HepG2 (cell line): ENCODE measurements around the gene GSPT1. TPM values are rescaled to one million over a fixed set of nuclear protein-coding genes. Genes with fewer than 3 reads are reported as not detected.

Source experiments
- ADNP ChIP-seq: sonication (generic); formaldehyde crosslinking; IDR thresholded peaks from 2 replicates; pipeline ENCODE4 v1.4.0; 2020; ENCODE audit warnings: missing genetic modification reagents
- GABPA ChIP-seq, 2 experiments: IDR thresholded peaks; 2 replicates each; pipeline ENCODE4 v1.6.1; 2011 to 2016; ENCODE audit warnings: low read depth in 2 of 2, low read length in 1 of 2, missing biosample characterization in 1 of 2, missing genetic modification characterization in 1 of 2
- HOMEZ ChIP-seq: IDR thresholded peaks from 2 replicates; pipeline ENCODE4 v1.6.1; 2016; ENCODE audit warnings: low read depth
- ISL2 ChIP-seq: sonication (generic); formaldehyde crosslinking; IDR thresholded peaks from 2 replicates; pipeline ENCODE4 v1.5.0; 2020; ENCODE audit warnings: missing genetic modification reagents
- NBN ChIP-seq: fragments of 450-650 bp; conservative IDR thresholded peaks from 2 replicates; pipeline ENCODE4 v1.6.1; 2017
- NFE2L2 ChIP-seq: fragments of 150-350 bp; IDR thresholded peaks from 2 replicates; pipeline ENCODE4 v1.6.1; 2014; ENCODE audit warnings: low read length
- PLSCR1 ChIP-seq: sonication (generic); formaldehyde crosslinking; IDR thresholded peaks from 2 replicates; pipeline ENCODE4 v1.5.0; 2020; ENCODE audit warnings: missing genetic modification reagents, mild to moderate bottlenecking, borderline replicate concordance
- RARG ChIP-seq: sonication (generic); formaldehyde crosslinking; IDR thresholded peaks from 2 replicates; pipeline ENCODE4 v1.4.0; 2020; ENCODE audit warnings: low read depth, mild to moderate bottlenecking, missing genetic modification reagents
- SUZ12 ChIP-seq: fragments of 150-350 bp; IDR thresholded peaks from 2 replicates; pipeline ENCODE4 v1.6.1; 2014; ENCODE audit warnings: low read depth, low read length
- TOE1 ChIP-seq: sonication (generic); formaldehyde crosslinking; IDR thresholded peaks from 2 replicates; pipeline ENCODE4 v1.4.0; 2020; ENCODE audit warnings: mild to moderate bottlenecking, missing genetic modification reagents
- TRAFD1 ChIP-seq: sonication (generic); formaldehyde crosslinking; IDR thresholded peaks from 2 replicates; pipeline ENCODE4 v1.5.1; 2020; ENCODE audit warnings: missing genetic modification reagents, mild to moderate bottlenecking, borderline replicate concordance
- ZBTB2 ChIP-seq: sonication (generic); formaldehyde crosslinking; IDR thresholded peaks from 2 replicates; pipeline ENCODE4 v1.8.0; 2022; ENCODE audit warnings: low read depth, missing genetic modification reagents
- ZFP36L1 ChIP-seq: sonication (generic); formaldehyde crosslinking; IDR thresholded peaks from 2 replicates; pipeline ENCODE4 v1.8.0; 2022; ENCODE audit warnings: mild to moderate bottlenecking, missing genetic modification reagents, moderate library complexity
- ZNF124 ChIP-seq: sonication (generic); formaldehyde crosslinking; IDR thresholded peaks from 2 replicates; pipeline ENCODE4 v1.4.0; 2020; ENCODE audit warnings: missing genetic modification reagents
- ZNF160 ChIP-seq: sonication (generic); formaldehyde crosslinking; IDR thresholded peaks from 2 replicates; pipeline ENCODE4 v1.8.0; 2022; ENCODE audit warnings: mild to moderate bottlenecking, inconsistent platforms, missing genetic modification reagents
- ZNF296 ChIP-seq: sonication (generic); formaldehyde crosslinking; conservative IDR thresholded peaks from 2 replicates; pipeline ENCODE4 v1.5.0; 2020; ENCODE audit warnings: mild to moderate bottlenecking, missing genetic modification reagents
- ZNF510 ChIP-seq: sonication (generic); formaldehyde crosslinking; IDR thresholded peaks from 2 replicates; pipeline ENCODE4 v1.4.0; 2020; ENCODE audit warnings: low read depth, mild to moderate bottlenecking, missing genetic modification reagents
- ZNF512 ChIP-seq: sonication (generic); formaldehyde crosslinking; IDR thresholded peaks from 2 replicates; pipeline ENCODE4 v1.4.0; 2020; ENCODE audit warnings: mild to moderate bottlenecking, missing genetic modification reagents
- ZNF616 ChIP-seq: sonication (generic); formaldehyde crosslinking; IDR thresholded peaks from 2 replicates; pipeline ENCODE4 v1.5.0; 2020; ENCODE audit warnings: low read depth, mild to moderate bottlenecking, missing genetic modification reagents
- ZNF768 ChIP-seq: sonication (generic); formaldehyde crosslinking; IDR thresholded peaks from 2 replicates; pipeline ENCODE4 v1.4.0; 2020; ENCODE audit warnings: missing genetic modification reagents
- ZSCAN12 ChIP-seq: sonication (generic); formaldehyde crosslinking; IDR thresholded peaks from 2 replicates; pipeline ENCODE4 v1.9.0; 2021; ENCODE audit warnings: mild to moderate bottlenecking, missing genetic modification reagents
- ZXDC ChIP-seq: sonication (generic); formaldehyde crosslinking; IDR thresholded peaks from 2 replicates; pipeline ENCODE4 v1.5.0; 2020; ENCODE audit warnings: mild to moderate bottlenecking, missing genetic modification reagents
- polyA plus RNA-seq, 8 experiments: library from polyadenylated mRNA; depleted of rRNA in 3 of 8; stranded (reverse) in 7 of 8; unstranded in 1 of 8; fragments of >200 nt; fragmentation: Illumina TruSeq in 4 of 8; extraction: Trizol in 4 of 8; gene quantifications; 2 replicates each; pipeline versions ENCODE4 v1.2.1 to v1.2.3, GENCODE V29; 2011 to 2016; ENCODE audit warnings: low read depth in 4 of 8, missing spikeins in 1 of 8, mixed read lengths in 1 of 8; ENCODE audit not compliant: insufficient read depth in 1 of 8
- total RNA-seq, 5 experiments: library from RNA; depleted of rRNA; stranded (reverse); fragments of >200 nt; fragmentation: Illumina TruSeq; extraction: Trizol; gene quantifications; 2 replicates each; pipeline ENCODE4 v1.2.3, GENCODE V29; 2016; ENCODE audit warnings: low read depth in 1 of 5

The GSPT1 gene
- total and polyA plus RNA-seq, 2 of the 13 experiments (the other 11 are each of a cell fraction or from before 2014, with no cell fraction given), result 120 to 316 TPM

- TF ChIP-seq HOMEZ (CRISPR knock-in tag), result no peak
- 0 out of 2 replicates have a peak, but pooled peaks have one; percentile 4 for TF ChIP-seq ZXDC (CRISPR knock-in tag)
- TF ChIP-seq PLSCR1 (CRISPR knock-in tag), result no peak
- no peak for TF ChIP-seq RARG (CRISPR knock-in tag)
- no peak for TF ChIP-seq SUZ12
- no peak for TF ChIP-seq ZNF616
- no peak for TF ChIP-seq ZNF160
- TF ChIP-seq ZNF296 (CRISPR knock-in tag), result 0 out of 2 replicates have a peak, but pooled peaks have one; percentile 20
- TF ChIP-seq ADNP (CRISPR knock-in tag), result no peak
- TF ChIP-seq TRAFD1 (CRISPR knock-in tag), result no peak
- TF ChIP-seq ZNF512, result no peak
- TF ChIP-seq NBN, result no peak
- TF ChIP-seq ZFP36L1 (CRISPR knock-in tag), result no peak
- no peak for TF ChIP-seq ZNF510 (CRISPR knock-in tag)
- no peak for TF ChIP-seq ZNF124
- no peak for TF ChIP-seq TOE1 (CRISPR knock-in tag)
- no peak for TF ChIP-seq NFE2L2
- no peak for TF ChIP-seq GABPA (IDR thresholded peaks at IDR 0.05; ENCODE audit: low read depth, low read length)
- TF ChIP-seq GABPA (CRISPR knock-in tag; IDR thresholded peaks at IDR 0.05; ENCODE audit: low read depth), result no peak
- no peak for TF ChIP-seq ZBTB2
- peak; percentile 29; the same call in 1 of the 2 replicates for TF ChIP-seq ZNF768 (CRISPR knock-in tag)
- no peak for TF ChIP-seq ISL2 (CRISPR knock-in tag)
- no peak for TF ChIP-seq ZSCAN12 (CRISPR knock-in tag)
Measured at GRCh38 chr16:11835309-11835708, 80.4 kb downstream of the GSPT1 start (continued).
